CD8-positive, alpha-beta memory T cell (primary cell): ENCODE data around the gene MMP2. TPM values are rescaled to one million over a fixed set of nuclear protein-coding genes. Genes with fewer than 3 reads are reported as not detected.

Source experiments
- CTCF ChIA-PET: fragments of 350-600 bp; sonication (Branson Sonifier 250); formaldehyde crosslinking; loops from one replicate; lab custom pipeline; 2021; ENCODE audit warnings: antibody characterized with exemption; lab: Charles Lee
- POLR2A ChIA-PET: fragments of 350-600 bp; sonication (Branson Sonifier 250); formaldehyde crosslinking; loops from one replicate; lab custom pipeline; 2021; ENCODE audit warnings: antibody characterized with exemption; lab: Charles Lee
- DNase-seq, 5 donors: peaks; one replicate each; pipeline versions ENCODE4 v3.0.0 to v3.0.0-alpha.2; 2020 to 2022; ENCODE audit warnings: mixed read lengths in 1 of 5
- H3K27ac ChIP-seq: one replicate; pipeline ENCODE4 v1.7.0; 2013; ENCODE audit warnings: low read depth, mild to moderate bottlenecking, low read length, moderate library complexity
- H3K27me3 ChIP-seq: 2 replicates; pipeline ENCODE4 v1.7.0; 2013; ENCODE audit warnings: low read length, mild to moderate bottlenecking; ENCODE audit not compliant: insufficient read depth, poor library complexity, severe bottlenecking
- H3K36me3 ChIP-seq: 2 replicates; pipeline ENCODE4 v1.7.0; 2013; ENCODE audit warnings: mild to moderate bottlenecking, low read length, moderate library complexity; ENCODE audit not compliant: insufficient read depth
- H3K4me1 ChIP-seq: 2 replicates; pipeline ENCODE4 v1.7.0; 2013; ENCODE audit warnings: mild to moderate bottlenecking, low read length, moderate library complexity; ENCODE audit not compliant: insufficient read depth
- H3K4me3 ChIP-seq: 2 replicates; pipeline ENCODE4 v1.7.0; 2013; ENCODE audit warnings: mild to moderate bottlenecking, low read length
- H3K9me3 ChIP-seq: 2 replicates; pipeline ENCODE4 v1.7.0; 2013; ENCODE audit warnings: mild to moderate bottlenecking, low read length
- H3K27ac Mint-ChIP-seq, 8 donors: one replicate each; pipeline ENCODE4 v1.8.0; 2020 to 2021; ENCODE audit warnings: mixed read lengths in 8 of 8, mild to moderate bottlenecking in 6 of 8, inconsistent platforms in 3 of 8, moderate library complexity in 3 of 8
- H3K27me3 Mint-ChIP-seq, 2 donors: one replicate each; pipeline ENCODE4 v1.8.0; 2020 to 2021; ENCODE audit warnings: mixed read lengths in 2 of 2, mild to moderate bottlenecking in 1 of 2, moderate library complexity in 1 of 2
- H3K36me3 Mint-ChIP-seq, 3 donors: one replicate each; pipeline ENCODE4 v1.8.0; 2020 to 2021; ENCODE audit warnings: mixed read lengths in 3 of 3, inconsistent platforms in 1 of 3, mild to moderate bottlenecking in 1 of 3
- H3K4me1 Mint-ChIP-seq, 3 donors: one replicate each; pipeline ENCODE4 v1.8.0; 2020 to 2021; ENCODE audit warnings: mixed read lengths in 3 of 3, inconsistent platforms in 1 of 3, mild to moderate bottlenecking in 1 of 3
- H3K4me3 Mint-ChIP-seq, 7 donors: one replicate each; pipeline ENCODE4 v1.8.0; 2020 to 2021; ENCODE audit warnings: mixed read lengths in 7 of 7, mild to moderate bottlenecking in 6 of 7, moderate library complexity in 4 of 7, inconsistent platforms in 2 of 7
- H3K9me3 Mint-ChIP-seq, 5 donors: one replicate each; pipeline ENCODE4 v1.8.0; 2020 to 2022; ENCODE audit warnings: mixed read lengths in 5 of 5, mild to moderate bottlenecking in 3 of 5, moderate library complexity in 2 of 5, inconsistent platforms in 1 of 5
- polyA plus RNA-seq: library from polyadenylated mRNA; unstranded; fragments of 300-500 nt; fragmentation: Illumina TruSeq; gene quantifications from one replicate; pipeline ENCODE4 v1.2.3, GENCODE V29; 2021
- total RNA-seq, 2 experiments: library from RNA; stranded (reverse); gene quantifications; one replicate each; pipeline ENCODE4 v1.2.3, GENCODE V29; 2021

MMP2 gene
- total and polyA plus RNA-seq, 3 experiments from 2014 or later, result not detected

DNA sequence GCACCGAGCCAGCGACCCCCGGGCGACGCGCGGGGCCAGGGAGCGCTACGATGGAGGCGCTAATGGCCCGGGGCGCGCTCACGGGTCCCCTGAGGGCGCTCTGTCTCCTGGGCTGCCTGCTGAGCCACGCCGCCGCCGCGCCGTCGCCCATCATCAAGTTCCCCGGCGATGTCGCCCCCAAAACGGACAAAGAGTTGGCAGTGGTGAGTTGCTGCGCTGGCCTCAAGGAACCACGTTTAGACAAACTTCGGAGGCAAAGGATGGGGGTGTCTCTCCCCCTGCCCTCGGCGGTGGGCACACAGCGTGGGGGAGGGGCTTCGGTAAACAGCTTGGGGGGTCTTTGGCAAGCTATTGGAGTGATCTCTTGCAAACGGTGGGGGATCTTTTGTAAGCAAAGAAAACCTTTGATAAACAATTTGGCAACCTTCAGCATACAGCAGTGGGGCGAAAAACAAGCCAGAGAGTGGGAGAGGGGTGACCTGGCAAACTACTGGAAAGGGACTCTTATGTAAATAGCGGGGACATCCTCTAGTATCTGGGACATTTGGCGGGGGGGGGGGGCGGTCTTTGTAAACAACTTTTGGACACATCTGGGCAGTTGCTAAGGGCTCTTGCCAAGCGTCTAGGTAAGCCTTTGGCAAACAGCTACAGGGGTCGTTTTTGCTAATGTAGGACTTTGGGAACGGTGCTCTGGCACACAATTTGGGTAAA is 587 bp downstream of the MMP2 start:
- Mint-ChIP-seq H3K9me3 (peaks cover 0 to 3% (median 2%) of the 10 kb centered on the region in 5 donors), H3K4me1 (no peaks in the 10 kb centered on the region), H3K27ac (no peak overlapping the region), H3K36me3 (peaks cover 0 to 1% (median 0%) of the 10 kb centered on the region in 3 donors), H3K4me3 (no peak overlapping the region), H3K27me3 (peaks cover 24 to 36% of the 10 kb centered on the region in 2 donors)
- Histone ChIP-seq H3K27ac (no peak overlapping the region), H3K9me3 (no peaks in the 10 kb centered on the region), H3K4me3 (no peak overlapping the region), H3K27me3 (no peaks in the 10 kb centered on the region), H3K4me1 (no peaks in the 10 kb centered on the region), H3K36me3 (no peaks in the 10 kb centered on the region)
- ChIA-PET CTCF (no interaction called here), POLR2A (no interaction called here)
- no peak for DNase-seq

DNA sequence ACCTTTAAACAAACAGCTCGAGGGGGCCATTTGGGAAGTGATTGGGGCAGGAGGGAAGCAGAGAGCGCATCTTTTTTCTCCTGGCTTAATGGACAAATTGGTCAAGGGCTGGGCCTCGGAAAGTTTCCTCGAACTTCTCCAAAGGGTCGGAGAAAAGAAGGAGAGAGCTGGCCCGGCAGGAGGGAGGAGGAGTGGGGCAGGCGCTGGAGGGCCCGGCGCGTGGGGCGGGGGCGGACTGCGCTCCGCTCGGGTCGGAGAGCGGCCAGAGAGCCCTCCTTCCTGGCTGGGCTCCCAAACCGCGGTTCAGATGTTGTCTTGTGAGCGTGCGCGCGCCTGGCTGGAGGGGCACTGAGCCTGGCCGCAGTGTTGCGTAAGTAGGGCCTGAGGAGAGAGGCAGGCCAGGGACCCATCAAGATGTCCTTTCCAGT is 1.2 kb downstream of the MMP2 start:
- POLR2A ChIA-PET, result no interaction called here
- no peaks in the 10 kb centered on the region for H3K27me3 ChIP-seq
- Mint-ChIP-seq H3K27ac (no peak overlapping the region), H3K9me3 (peaks cover 0 to 4% (median 3%) of the 10 kb centered on the region in 5 donors), H3K4me1 (no peaks in the 10 kb centered on the region), H3K4me3 (no peak overlapping the region), H3K27me3 (peaks cover 24 to 36% of the 10 kb centered on the region in 2 donors), H3K36me3 (peaks cover 0 to 1% (median 0%) of the 10 kb centered on the region in 3 donors)
- no peaks in the 10 kb centered on the region for H3K9me3 ChIP-seq
- no peak overlapping the region for H3K4me3 ChIP-seq
- H3K4me1 ChIP-seq, result no peaks in the 10 kb centered on the region
- no peak for DNase-seq
- CTCF ChIA-PET, result no interaction called here
- no peak overlapping the region for H3K27ac ChIP-seq
- no peaks in the 10 kb centered on the region for H3K36me3 ChIP-seq

DNA sequence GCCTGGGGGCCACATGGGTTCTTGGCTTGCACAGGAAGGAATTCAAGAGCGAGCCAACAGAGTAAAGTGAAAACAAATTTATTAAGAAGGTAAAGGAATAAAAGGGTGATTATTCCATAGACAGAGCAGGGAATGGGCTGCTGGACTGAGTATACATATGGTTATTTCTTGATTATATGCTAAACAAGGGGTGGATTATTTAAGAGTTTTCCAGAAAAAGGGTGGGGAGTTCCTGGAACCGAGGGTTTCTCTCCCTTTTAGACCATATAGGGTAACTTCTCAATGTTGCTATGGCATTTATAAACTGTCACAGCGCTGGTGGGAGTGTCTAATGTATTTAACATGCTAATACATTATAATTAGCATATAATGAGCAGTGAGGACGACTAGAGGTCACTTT is 2.0 kb downstream of the MMP2 start:
- no peaks in the 10 kb centered on the region for H3K4me1 Mint-ChIP-seq
- no peaks in the 10 kb centered on the region for H3K9me3 ChIP-seq

DNA sequence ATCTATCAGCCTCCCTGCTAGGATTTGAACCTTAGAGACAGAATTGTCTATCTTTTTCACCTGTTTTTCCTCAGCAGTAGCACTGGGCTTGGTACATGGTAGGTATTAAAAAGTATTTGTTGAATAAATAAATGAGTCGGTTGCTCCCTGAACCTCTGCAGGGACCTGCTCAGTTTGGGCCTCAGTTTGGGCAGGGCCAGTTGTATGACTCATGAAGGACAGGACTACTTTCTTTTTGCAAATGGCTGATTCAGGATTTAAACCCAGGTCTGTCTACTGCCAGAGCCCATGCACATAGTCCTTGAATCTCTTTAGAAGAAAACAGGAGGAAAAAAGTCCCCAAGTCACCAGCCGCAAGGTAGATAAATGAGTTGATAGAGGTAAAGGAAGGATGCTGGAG is 3.1 kb downstream of the MMP2 start:
- CTCF ChIA-PET, result no interaction called here

More for the DNA sequence above, 2.0 kb downstream of the MMP2 start:
- Histone ChIP-seq H3K36me3 (no peaks in the 10 kb centered on the region), H3K27me3 (no peaks in the 10 kb centered on the region), H3K4me1 (no peaks in the 10 kb centered on the region), H3K4me3 (no peak overlapping the region), H3K27ac (no peak overlapping the region)
- H3K4me3 Mint-ChIP-seq, result no peak overlapping the region
- H3K36me3 Mint-ChIP-seq, result peaks cover 0 to 1% (median 0%) of the 10 kb centered on the region in 3 donors
- CTCF ChIA-PET, result no interaction called here
- peaks cover 0 to 4% (median 3%) of the 10 kb centered on the region in 5 donors for H3K9me3 Mint-ChIP-seq
- H3K27ac Mint-ChIP-seq, result no peak overlapping the region
- no peak for DNase-seq
- POLR2A ChIA-PET, result no interaction called here
- peaks cover 22 to 36% of the 10 kb centered on the region in 2 donors for H3K27me3 Mint-ChIP-seq

DNA sequence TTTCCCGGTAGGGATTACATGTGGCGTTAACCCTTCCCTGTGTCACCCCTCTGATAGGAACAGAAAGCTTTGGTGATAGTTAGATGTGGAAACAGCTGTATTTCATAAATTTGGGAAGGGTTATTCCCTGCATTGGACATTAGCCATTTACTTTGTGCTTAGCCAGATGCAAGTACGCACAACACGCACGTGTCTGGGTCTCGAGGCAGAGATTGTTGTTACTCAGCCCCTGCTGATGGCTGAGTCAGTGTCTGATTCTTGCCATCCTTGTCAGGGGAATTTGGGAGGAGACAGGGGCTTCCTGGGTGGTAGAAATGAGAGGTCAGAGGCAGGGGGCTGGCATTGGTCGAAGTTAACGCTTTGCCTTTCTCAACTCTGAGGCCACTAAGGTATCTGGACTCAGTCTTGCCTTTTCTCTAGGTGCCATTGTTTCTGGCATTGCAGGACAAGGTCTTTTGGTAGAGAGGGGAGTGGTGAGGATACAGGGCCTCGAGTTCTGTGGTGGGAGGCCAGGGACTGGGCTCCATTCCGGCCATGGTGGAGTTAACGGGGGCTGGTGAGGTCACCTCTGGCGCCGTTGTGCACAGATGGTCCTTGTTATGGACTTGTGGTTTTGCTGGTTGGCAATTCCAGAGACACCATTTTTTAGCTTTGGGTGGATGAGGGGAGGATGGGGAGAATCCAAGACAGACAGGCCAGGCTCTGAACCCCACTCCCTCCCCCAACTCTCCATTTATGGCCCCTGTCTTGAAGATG is 8.2 kb downstream of the MMP2 start:
- no peak overlapping the region for H3K27ac ChIP-seq

More for the DNA sequence above, 3.1 kb downstream of the MMP2 start:
- Mint-ChIP-seq H3K27ac (no peak overlapping the region), H3K4me1 (no peaks in the 10 kb centered on the region), H3K27me3 (peaks cover 20 to 32% of the 10 kb centered on the region in 2 donors), H3K36me3 (peaks cover 0 to 1% (median 0%) of the 10 kb centered on the region in 3 donors), H3K9me3 (peaks cover 0 to 4% (median 3%) of the 10 kb centered on the region in 5 donors), H3K4me3 (no peak overlapping the region)
- Histone ChIP-seq H3K9me3 (no peaks in the 10 kb centered on the region), H3K27me3 (no peaks in the 10 kb centered on the region), H3K27ac (no peak overlapping the region), H3K4me3 (no peak overlapping the region), H3K4me1 (no peaks in the 10 kb centered on the region), H3K36me3 (no peaks in the 10 kb centered on the region)
- no peak for DNase-seq
- POLR2A ChIA-PET, result no interaction called here

DNA sequence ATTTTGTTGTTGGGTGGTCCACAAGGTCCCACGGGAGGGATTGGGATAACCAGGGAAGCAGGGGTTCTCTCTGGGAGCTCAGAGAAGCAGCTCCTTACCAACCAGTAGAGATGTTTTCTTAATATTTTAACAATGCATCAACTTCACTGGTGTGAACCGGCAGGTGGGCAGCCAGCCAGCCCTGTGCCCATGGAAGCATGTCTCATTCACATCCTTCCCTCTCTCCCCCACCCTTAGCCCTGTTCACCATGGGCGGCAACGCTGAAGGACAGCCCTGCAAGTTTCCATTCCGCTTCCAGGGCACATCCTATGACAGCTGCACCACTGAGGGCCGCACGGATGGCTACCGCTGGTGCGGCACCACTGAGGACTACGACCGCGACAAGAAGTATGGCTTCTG is 9.3 kb downstream of the MMP2 start:
- Mint-ChIP-seq H3K27ac (no peak overlapping the region), H3K4me3 (no peak overlapping the region), H3K36me3 (no peaks in the 10 kb centered on the region), H3K27me3 (peaks cover 0 to 7% of the 10 kb centered on the region in 2 donors), H3K9me3 (peaks cover 0 to 5% (median 3%) of the 10 kb centered on the region in 5 donors), H3K4me1 (no peaks in the 10 kb centered on the region)
- H3K27ac ChIP-seq, result no peak overlapping the region
- ChIA-PET POLR2A (no interaction called here), CTCF (no interaction called here)
- no peaks in the 10 kb centered on the region for H3K27me3 ChIP-seq
- no peak overlapping the region for H3K4me3 ChIP-seq
- H3K4me1 ChIP-seq, result no peaks in the 10 kb centered on the region
- no peaks in the 10 kb centered on the region for H3K36me3 ChIP-seq
- no peak for DNase-seq
- no peaks in the 10 kb centered on the region for H3K9me3 ChIP-seq

More for the DNA sequence above, 8.2 kb downstream of the MMP2 start:
- no peaks in the 10 kb centered on the region for H3K4me1 Mint-ChIP-seq
- Histone ChIP-seq H3K36me3 (no peaks in the 10 kb centered on the region), H3K4me1 (no peaks in the 10 kb centered on the region), H3K9me3 (no peaks in the 10 kb centered on the region), H3K4me3 (no peak overlapping the region), H3K27me3 (no peaks in the 10 kb centered on the region)
- no peak overlapping the region for H3K4me3 Mint-ChIP-seq
- peaks cover 0 to 8% of the 10 kb centered on the region in 2 donors for H3K27me3 Mint-ChIP-seq
- POLR2A ChIA-PET, result no interaction called here
- H3K9me3 Mint-ChIP-seq, result peaks cover 0 to 5% (median 3%) of the 10 kb centered on the region in 5 donors
- H3K27ac Mint-ChIP-seq, result no peak overlapping the region
- H3K36me3 Mint-ChIP-seq, result no peaks in the 10 kb centered on the region
- CTCF ChIA-PET, result no interaction called here
- no peak for DNase-seq

DNA sequence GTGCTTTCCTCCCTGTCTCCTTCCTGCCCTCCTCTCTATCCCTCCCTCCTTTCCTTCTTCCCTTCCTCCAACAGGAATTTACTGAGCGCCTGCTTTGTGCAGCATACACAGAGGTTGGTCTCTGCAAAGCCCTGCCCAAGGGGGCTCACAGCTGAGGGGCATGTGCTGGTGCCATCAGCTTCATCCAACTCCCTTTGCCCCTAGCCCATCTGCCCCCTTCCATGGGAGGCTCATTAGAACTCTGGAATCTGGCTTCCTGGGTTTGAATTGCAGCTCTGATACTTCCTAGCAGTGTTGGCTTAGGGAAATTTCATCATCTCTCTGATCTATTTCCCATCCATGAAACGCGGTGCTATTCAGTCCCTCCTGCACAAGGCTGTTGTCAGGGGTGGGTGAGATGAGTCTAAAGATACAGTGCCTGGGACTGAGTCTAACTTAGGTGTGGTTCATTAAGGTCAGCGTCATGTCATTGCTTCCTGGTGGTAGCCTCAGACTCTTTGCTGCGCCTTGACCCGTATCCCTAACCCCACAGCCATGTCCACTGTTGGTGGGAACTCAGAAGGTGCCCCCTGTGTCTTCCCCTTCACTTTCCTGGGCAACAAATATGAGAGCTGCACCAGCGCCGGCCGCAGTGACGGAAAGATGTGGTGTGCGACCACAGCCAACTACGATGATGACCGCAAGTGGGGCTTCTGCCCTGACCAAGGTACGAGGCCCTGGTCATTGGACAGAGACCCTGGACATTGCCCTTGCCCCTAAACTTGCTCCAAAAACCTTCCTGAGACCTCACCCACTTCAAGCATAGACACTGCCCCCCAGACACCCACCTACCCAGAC is 10.3 kb downstream of the MMP2 start:
- H3K27me3 Mint-ChIP-seq, result peaks cover 0 to 6% of the 10 kb centered on the region in 2 donors
- H3K9me3 ChIP-seq, result no peaks in the 10 kb centered on the region
- no peaks in the 10 kb centered on the region for H3K36me3 ChIP-seq
- no peak overlapping the region for H3K4me3 ChIP-seq
- H3K27ac ChIP-seq, result no peak overlapping the region
- DNase-seq, result no peak
- no peaks in the 10 kb centered on the region for H3K27me3 ChIP-seq
- no peaks in the 10 kb centered on the region for H3K4me1 Mint-ChIP-seq
- no peak overlapping the region for H3K4me3 Mint-ChIP-seq
- H3K9me3 Mint-ChIP-seq, result peaks cover 0 to 5% (median 2%) of the 10 kb centered on the region in 5 donors
- no peaks in the 10 kb centered on the region for H3K4me1 ChIP-seq
- H3K27ac Mint-ChIP-seq, result no peak overlapping the region
- no peaks in the 10 kb centered on the region for H3K36me3 Mint-ChIP-seq
- POLR2A ChIA-PET, result no interaction called here
- CTCF ChIA-PET, result no interaction called here

DNA sequence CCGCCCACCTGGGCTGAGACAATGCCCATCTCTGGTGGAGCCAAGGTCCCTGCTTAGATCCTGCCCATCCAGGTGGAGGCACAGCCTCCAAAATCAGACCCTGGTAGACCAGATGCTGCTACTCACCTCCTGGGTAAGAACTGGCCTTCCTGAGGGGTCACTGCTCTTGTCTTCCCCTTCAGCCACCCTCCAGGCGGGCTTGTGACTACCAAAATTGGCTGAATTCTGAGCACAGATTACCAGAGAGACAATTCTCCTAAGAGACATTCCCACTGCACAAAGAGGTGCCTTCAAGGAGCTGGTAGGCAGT is 10.9 kb downstream of the MMP2 start:
- Histone ChIP-seq H3K27ac (no peak overlapping the region), H3K9me3 (no peaks in the 10 kb centered on the region), H3K4me1 (no peaks in the 10 kb centered on the region), H3K4me3 (no peak overlapping the region), H3K36me3 (no peaks in the 10 kb centered on the region), H3K27me3 (no peaks in the 10 kb centered on the region)
- Mint-ChIP-seq H3K27ac (no peak overlapping the region), H3K4me1 (no peaks in the 10 kb centered on the region), H3K27me3 (peaks cover 0 to 6% of the 10 kb centered on the region in 2 donors), H3K4me3 (no peak overlapping the region), H3K9me3 (peaks cover 0 to 3% (median 0%) of the 10 kb centered on the region in 5 donors), H3K36me3 (no peaks in the 10 kb centered on the region)
- POLR2A ChIA-PET, result no interaction called here
- CTCF ChIA-PET, result no interaction called here
- no peak for DNase-seq
